Measurements from ENCODE around the gene SSB. TPM values are rescaled to one million over a fixed set of nuclear protein-coding genes. Genes with fewer than 3 reads are reported as not detected.

Gene SSB
- total and polyA plus RNA-seq, 9 of the 15 experiments (the other 6 are each of a cell fraction or from before 2014, with no cell fraction given) = 317 to 849 (median 515) TPM

- H3K36me3 ChIP-seq (ENCODE audit: control insufficient read depth, insufficient read depth, low read length) = no peaks in the 10 kb centered on the region
- H3K4me1 ChIP-seq (replicated peaks in 1 of 2; ENCODE audit: control insufficient read depth in 2 of 2, insufficient read depth in 2 of 2, low read length in 2 of 2) = no peaks in the 10 kb centered on the region
- H3K79me2 ChIP-seq (ENCODE audit: control insufficient read depth, insufficient read depth, low read length) = no peaks in the 10 kb centered on the region
- intact Hi-C loops (cut with micrococcal nuclease) = no loop called here
- H2AFZ ChIP-seq (ENCODE audit: low read depth, low read length) = no peak overlapping the region
- no peaks in the 10 kb centered on the region for H3K9me1 ChIP-seq (ENCODE audit: control insufficient read depth, insufficient read depth, low read length)
- DNase-seq (ENCODE audit: extremely low read depth in 1 of 4, low spot score in 3 of 4) (no peak), FAIRE-seq (peak; percentile 6), ATAC-seq (no peak)
- no peaks in the 10 kb centered on the region for H4K20me1 ChIP-seq (replicated peaks; ENCODE audit: control insufficient read depth, insufficient read depth, low read length)
- ChIA-PET CTCF (ENCODE audit: low intra/inter-chr PET ratio) (no interaction called here), POLR2A (interaction anchor here (0.9 to 1.5 kb wide), 2 partner anchors 12 to 59 kb away, joined by 3 to 7 read pairs; no protein-coding TSS in a partner anchor)
- no peak overlapping the region for H3K27ac ChIP-seq (ENCODE audit: extremely low read depth, low read depth, low read length)
- no peak overlapping the region for H3K4me3 ChIP-seq
- in situ Hi-C loops (cut with MboI) = no loop called here
- TF ChIP-seq CEBPB (tag; IDR thresholded peaks at IDR 0.05) (peak; percentile 24; the same call in 1 of the 2 replicates), SMAD3 (CRISPR knock-in tag; conservative IDR thresholded peaks at IDR 0.05) (no peak)
- H3K9ac ChIP-seq (ENCODE audit: insufficient read depth in 1 of 2, low read depth in 2 of 2, low read length in 2 of 2) = no peak overlapping the region
- BruUV-seq (replicated peaks) = no TSS peak
- no peaks in the 10 kb centered on the region for H3K9me3 ChIP-seq (replicated peaks; ENCODE audit: control insufficient read depth, insufficient read depth, low read depth, low read length)
- H3K27me3 ChIP-seq (ENCODE audit: control insufficient read depth in 2 of 2, insufficient read depth in 2 of 2, low read length in 2 of 2) = no peaks in the 10 kb centered on the region
- no peak overlapping the region for H3K4me2 ChIP-seq (ENCODE audit: insufficient read depth, low read length)
- 77% methylated on average over 2 of the region's 2 CpGs for WGBS (ENCODE audit: insufficient coverage, low coverage, missing lambda C conversion rate)
These were observed 40.9 kb upstream of the SSB start for GRCh38 chr2:169757778-169758177.

DNA sequence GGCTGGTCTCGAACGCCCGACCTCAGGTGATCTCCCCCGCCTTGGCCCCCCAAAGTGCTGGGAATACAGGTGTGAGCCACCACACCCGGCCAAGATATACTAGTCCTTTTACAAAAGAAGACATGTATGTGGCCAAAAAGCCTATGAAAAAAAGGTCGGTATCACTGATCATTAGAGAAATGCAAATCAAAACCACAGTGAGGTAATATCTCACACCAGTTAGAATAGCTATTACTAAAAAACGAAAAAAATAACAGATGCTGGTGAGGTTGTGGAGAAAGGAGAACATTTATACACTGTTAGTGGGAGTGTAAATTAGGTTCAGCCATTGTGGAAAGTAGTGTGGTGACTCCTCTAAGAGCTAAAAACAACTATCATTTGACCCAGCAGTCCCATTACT is 38.7 kb upstream of the SSB start:
- BruUV-seq (replicated peaks) = no TSS peak
- H3K9me1 ChIP-seq (ENCODE audit: control insufficient read depth, insufficient read depth, low read length) = no peaks in the 10 kb centered on the region
- H2AFZ ChIP-seq (ENCODE audit: low read depth, low read length) = no peak overlapping the region
- H3K36me3 ChIP-seq (ENCODE audit: control insufficient read depth, insufficient read depth, low read length) = no peaks in the 10 kb centered on the region
- CTCF ChIA-PET (ENCODE audit: low intra/inter-chr PET ratio) = no interaction called here
- in situ Hi-C loops (cut with MboI) (no loop called here), intact Hi-C loops (cut with micrococcal nuclease) (no loop called here)
- no peak overlapping the region for H3K4me2 ChIP-seq (ENCODE audit: insufficient read depth, low read length)
- no peak overlapping the region for H3K9ac ChIP-seq (ENCODE audit: insufficient read depth in 1 of 2, low read depth in 2 of 2, low read length in 2 of 2)
- H3K27me3 ChIP-seq (ENCODE audit: control insufficient read depth in 2 of 2, insufficient read depth in 2 of 2, low read length in 2 of 2) = no peaks in the 10 kb centered on the region
- POLR2A ChIA-PET = no interaction called here
- no peaks in the 10 kb centered on the region for H3K79me2 ChIP-seq (ENCODE audit: control insufficient read depth, insufficient read depth, low read length)
- H3K4me1 ChIP-seq (replicated peaks in 1 of 2; ENCODE audit: control insufficient read depth in 2 of 2, insufficient read depth in 2 of 2, low read length in 2 of 2) = no peaks in the 10 kb centered on the region
- no peak overlapping the region for H3K27ac ChIP-seq (ENCODE audit: extremely low read depth, low read depth, low read length)
- TF ChIP-seq RNF219 (CRISPR knock-in tag; IDR thresholded peaks at IDR 0.05) (no peak), L3MBTL2 (IDR thresholded peaks at IDR 0.05) (no peak), EZH2 (IDR thresholded peaks at IDR 0.05; ENCODE audit: borderline replicate concordance, low read depth, low read length) (no peak), CREB3L1 (IDR thresholded peaks at IDR 0.05; ENCODE audit: borderline replicate concordance, low read depth) (no peak), RBFOX2 (IDR thresholded peaks at IDR 0.05; ENCODE audit: low read depth, low read length) (no peak), PHB (CRISPR knock-in tag; IDR thresholded peaks at IDR 0.05) (no peak), SREBF1 (IDR thresholded peaks at IDR 0.05; ENCODE audit: borderline replicate concordance, low read depth, low read length) (no peak), ZNF197 (CRISPR knock-in tag; IDR thresholded peaks at IDR 0.05; ENCODE audit: low read depth) (no peak), TFAM (CRISPR knock-in tag; conservative IDR thresholded peaks at IDR 0.05) (no peak)
- TF ChIP-seq, protein P1, sequence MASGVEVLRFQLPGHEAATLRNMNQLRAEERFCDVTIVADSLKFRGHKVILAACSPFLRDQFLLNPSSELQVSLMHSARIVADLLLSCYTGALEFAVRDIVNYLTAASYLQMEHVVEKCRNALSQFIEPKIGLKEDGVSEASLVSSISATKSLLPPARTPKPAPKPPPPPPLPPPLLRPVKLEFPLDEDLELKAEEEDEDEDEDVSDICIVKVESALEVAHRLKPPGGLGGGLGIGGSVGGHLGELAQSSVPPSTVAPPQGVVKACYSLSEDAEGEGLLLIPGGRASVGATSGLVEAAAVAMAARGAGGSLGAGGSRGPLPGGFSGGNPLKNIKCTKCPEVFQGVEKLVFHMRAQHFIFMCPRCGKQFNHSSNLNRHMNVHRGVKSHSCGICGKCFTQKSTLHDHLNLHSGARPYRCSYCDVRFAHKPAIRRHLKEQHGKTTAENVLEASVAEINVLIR (CRISPR knock-in tag; IDR thresholded peaks at IDR 0.05) = no peak
- ATAC-seq (no peak), DNase-seq (ENCODE audit: extremely low read depth in 1 of 4, low spot score in 3 of 4) (no peak), FAIRE-seq (no peak)
- 46% methylated on average over 6 of the region's 7 CpGs for WGBS (ENCODE audit: insufficient coverage, low coverage, missing lambda C conversion rate)
- H3K4me3 ChIP-seq = no peak overlapping the region
- H4K20me1 ChIP-seq (replicated peaks; ENCODE audit: control insufficient read depth, insufficient read depth, low read length) = no peaks in the 10 kb centered on the region
- no peaks in the 10 kb centered on the region for H3K9me3 ChIP-seq (replicated peaks; ENCODE audit: control insufficient read depth, insufficient read depth, low read depth, low read length)
